Measurements from ENCODE around the gene ZBTB48. TPM values are rescaled to one million over a fixed set of nuclear protein-coding genes. Genes with fewer than 3 reads are reported as not detected.

ZBTB48 gene
- total and polyA plus RNA-seq, 2 donors from 2014 or later, result 27.1 to 45.5 TPM

- no peaks in the 10 kb centered on the region for H3K27me3 ChIP-seq (ENCODE audit: control insufficient read depth, insufficient read depth, low read length)
- no peak for TF ChIP-seq CTCF (IDR thresholded peaks at IDR 0.05; ENCODE audit: borderline replicate concordance, extremely low read depth, insufficient read depth)
- H3K27ac ChIP-seq (ENCODE audit: low read depth in 2 of 2, low read length in 2 of 2), result no peak overlapping the region
- FAIRE-seq, result no peak
- DNase-seq, result no peak
- intact Hi-C loops (cut with DNase I), result no loop called here
- H3K4me3 ChIP-seq (ENCODE audit: low read length in 3 of 3), result no peak overlapping the region
- H3K4me1 ChIP-seq (ENCODE audit: control insufficient read depth in 2 of 3, insufficient read depth in 2 of 3, low read depth in 1 of 3, low read length in 3 of 3), result peaks cover 0 to 19% (median 4%) of the 10 kb centered on the region in 3 donors
- H3K36me3 ChIP-seq (ENCODE audit: control insufficient read depth in 2 of 3, insufficient read depth in 3 of 3, low read length in 3 of 3), result peaks cover 0 to 14% (median 9%) of the 10 kb centered on the region in 3 donors
- H3K9ac ChIP-seq (ENCODE audit: low read length in 3 of 3), result no peak overlapping the region
- H3K9me3 ChIP-seq (ENCODE audit: control insufficient read depth in 2 of 3, insufficient read depth in 1 of 3, low read length in 3 of 3), result no peaks in the 10 kb centered on the region
Observed at GRCh38 chr1:6627031-6627430, 47.2 kb downstream of the ZBTB48 start.

DNA sequence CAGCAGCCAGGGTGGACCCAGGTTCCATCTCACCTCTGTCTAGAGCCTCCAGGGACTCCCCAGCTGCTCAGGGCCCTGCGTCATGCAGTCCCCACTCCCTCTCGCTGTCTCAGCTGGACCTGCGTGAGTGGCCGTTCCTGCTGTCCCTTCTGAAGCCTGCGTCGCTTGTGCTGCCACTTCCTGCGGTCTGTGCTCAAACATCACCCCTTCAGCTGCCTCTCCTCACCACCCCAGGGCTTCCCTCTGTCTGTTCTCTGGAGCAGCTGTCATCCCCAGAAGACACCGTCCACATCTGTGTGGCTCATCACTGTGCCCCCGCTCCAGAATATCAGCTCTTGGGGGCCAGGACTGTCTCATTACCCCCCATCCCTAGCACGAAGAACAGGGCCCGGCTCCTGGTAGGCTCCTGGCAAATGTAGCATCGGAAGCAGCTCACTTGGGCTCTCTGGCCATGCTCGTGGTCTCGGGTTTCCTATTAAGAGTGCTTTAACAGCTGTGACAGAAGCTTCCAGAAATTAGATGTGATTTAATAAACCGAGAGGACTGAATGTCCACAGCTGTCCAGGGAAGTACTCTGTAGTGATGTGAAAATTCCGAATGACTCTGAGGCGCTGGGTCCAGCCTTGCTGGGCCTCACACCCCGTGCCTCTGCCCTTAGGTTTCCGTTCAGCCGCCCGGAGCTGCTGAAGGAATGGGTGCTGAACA lies 48.2 kb downstream of the ZBTB48 start:
- intact Hi-C loops (cut with DNase I), result no loop called here
- Histone ChIP-seq H3K4me1 (ENCODE audit: control insufficient read depth in 2 of 3, insufficient read depth in 2 of 3, low read depth in 1 of 3, low read length in 3 of 3) (peaks cover 0 to 12% (median 4%) of the 10 kb centered on the region in 3 donors), H3K4me3 (ENCODE audit: low read length in 3 of 3) (no peak overlapping the region), H3K36me3 (ENCODE audit: control insufficient read depth in 2 of 3, insufficient read depth in 3 of 3, low read length in 3 of 3) (peaks cover 0 to 15% (median 12%) of the 10 kb centered on the region in 3 donors), H3K27me3 (ENCODE audit: control insufficient read depth, insufficient read depth, low read length) (no peaks in the 10 kb centered on the region), H3K9ac (ENCODE audit: low read length in 3 of 3) (no peak overlapping the region), H3K27ac (ENCODE audit: low read depth in 2 of 2, low read length in 2 of 2) (no peak overlapping the region), H3K9me3 (ENCODE audit: control insufficient read depth in 2 of 3, insufficient read depth in 1 of 3, low read length in 3 of 3) (no peaks in the 10 kb centered on the region)
- TF ChIP-seq CTCF (IDR thresholded peaks at IDR 0.05; ENCODE audit: borderline replicate concordance, extremely low read depth, insufficient read depth), result no peak
- no peak for DNase-seq
- FAIRE-seq, result no peak

DNA sequence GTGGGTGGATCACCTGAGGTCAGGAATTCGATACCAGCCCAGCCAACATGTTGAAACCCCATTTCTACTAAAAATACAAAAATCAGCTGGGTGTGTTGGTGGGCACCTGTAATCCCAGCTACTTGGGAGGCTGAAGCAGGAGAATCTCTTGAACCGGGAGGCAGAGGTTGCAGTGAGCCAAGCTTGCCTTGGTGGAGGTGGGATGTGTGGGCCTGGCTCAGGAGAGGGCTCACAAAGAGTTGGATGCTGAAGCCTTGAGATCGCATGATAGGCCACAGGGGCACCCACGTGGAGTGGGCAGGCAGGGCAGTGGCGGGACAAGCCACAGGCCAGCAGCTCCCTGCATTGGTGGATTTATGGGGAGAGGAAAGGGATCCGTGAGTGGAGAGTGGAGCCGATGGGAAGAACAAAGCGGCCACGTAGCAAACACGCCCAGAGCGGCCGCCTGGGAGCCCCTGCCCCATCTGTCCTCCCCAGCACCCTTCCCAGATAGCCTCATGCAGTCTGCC lies 49.2 kb downstream of the ZBTB48 start:
- H3K9me3 ChIP-seq (ENCODE audit: control insufficient read depth in 2 of 3, insufficient read depth in 1 of 3, low read length in 3 of 3), result no peaks in the 10 kb centered on the region
- no peaks in the 10 kb centered on the region for H3K27me3 ChIP-seq (ENCODE audit: control insufficient read depth, insufficient read depth, low read length)
- FAIRE-seq (no peak), DNase-seq (no peak)
- H3K9ac ChIP-seq (ENCODE audit: low read length in 3 of 3), result no peak overlapping the region
- intact Hi-C loops (cut with DNase I), result no loop called here
- TF ChIP-seq CTCF (IDR thresholded peaks at IDR 0.05; ENCODE audit: borderline replicate concordance, extremely low read depth, insufficient read depth), result no peak
- no peak overlapping the region for H3K27ac ChIP-seq (ENCODE audit: low read depth in 2 of 2, low read length in 2 of 2)
- H3K4me3 ChIP-seq (ENCODE audit: low read length in 3 of 3), result no peak overlapping the region
- peaks cover 0 to 19% (median 14%) of the 10 kb centered on the region in 3 donors for H3K36me3 ChIP-seq (ENCODE audit: control insufficient read depth in 2 of 3, insufficient read depth in 3 of 3, low read length in 3 of 3)
- H3K4me1 ChIP-seq (ENCODE audit: control insufficient read depth in 2 of 3, insufficient read depth in 2 of 3, low read depth in 1 of 3, low read length in 3 of 3), result peaks cover 0 to 12% (median 4%) of the 10 kb centered on the region in 3 donors

Measured in kidney (tissue), 14 donors.